Stimulated activated CD4-positive, alpha-beta T cell treated with anti-CD3 and anti-CD28 coated beads, Interleukin-15, amount 100 ng/mL, for 24 hours (primary cell): Measurements from ENCODE around the gene PLBD2.

ENCODE experiments used
- DNase-seq: peaks from one replicate; pipeline ENCODE4 v3.0.0-alpha.2; 2020

PLBD2 gene

GRCh38 chr12:113371808-113372207 is 13.4 kb downstream of the PLBD2 start:
- no peak for DNase-seq

GRCh38 chr12:113372371-113372770 is 14.0 kb downstream of the PLBD2 start:
- no peak for DNase-seq

- DNase-seq = no peak
Observed at GRCh38 chr12:113373440-113373839, 15.1 kb downstream of the PLBD2 start.

GRCh38 chr12:113373969-113374368 is 15.6 kb downstream of the PLBD2 start:
- no peak for DNase-seq

- DNase-seq = no peak
Observed at GRCh38 chr12:113374823-113375428, 16.5 kb downstream of the PLBD2 start.

- no peak for DNase-seq
Observed at GRCh38 chr12:113378291-113378690, 19.9 kb downstream of the PLBD2 start.

GRCh38 chr12:113381220-113381619 is 22.8 kb downstream of the PLBD2 start:
- DNase-seq = no peak

GRCh38 chr12:113382206-113382605 is 23.8 kb downstream of the PLBD2 start:
- no peak for DNase-seq

- DNase-seq = no peak
Observed at GRCh38 chr12:113384778-113385177, 26.4 kb downstream of the PLBD2 start.

GRCh38 chr12:113385282-113385882 is 27.0 kb downstream of the PLBD2 start:
- no peak for DNase-seq

GRCh38 chr12:113386866-113387566 is 28.6 kb downstream of the PLBD2 start:
- no peak for DNase-seq

GRCh38 chr12:113387631-113388030 is 29.2 kb downstream of the PLBD2 start:
- DNase-seq = no peak

- no peak for DNase-seq
Observed at GRCh38 chr12:113388351-113388750, 30.0 kb downstream of the PLBD2 start.

- DNase-seq = no peak
Observed at GRCh38 chr12:113390064-113391043, 32.0 kb downstream of the PLBD2 start.

- DNase-seq = no peak
Observed at GRCh38 chr12:113391145-113391544, 32.8 kb downstream of the PLBD2 start.

GRCh38 chr12:113391650-113392337 is 33.4 kb downstream of the PLBD2 start:
- DNase-seq = no peak

GRCh38 chr12:113392520-113392919 is 34.1 kb downstream of the PLBD2 start:
- DNase-seq = no peak

- DNase-seq = no peak
Observed at GRCh38 chr12:113392988-113393579, 34.7 kb downstream of the PLBD2 start.

- DNase-seq = no peak
Observed at GRCh38 chr12:113393749-113394148, 35.4 kb downstream of the PLBD2 start.

- no peak for DNase-seq
Observed at GRCh38 chr12:113395119-113395518, 36.7 kb downstream of the PLBD2 start.

GRCh38 chr12:113396200-113396599 is 37.8 kb downstream of the PLBD2 start:
- DNase-seq = no peak
